IPS-18c (cell line): ENCODE data around the gene ATP1B1.

Experiments
- H3K4me3 ChIP-seq: 2 replicates; pipeline ENCODE4 v1.7.0; 2013; ENCODE audit warnings: low read depth, mild to moderate bottlenecking, low read length, moderate library complexity; ENCODE audit not compliant: insufficient read depth
- H3K9me3 ChIP-seq: one replicate; pipeline ENCODE4 v1.6.1; 2013; ENCODE audit warnings: mild to moderate bottlenecking, low read length, moderate library complexity; ENCODE audit not compliant: control insufficient read depth, insufficient read depth

ATP1B1 gene

DNA sequence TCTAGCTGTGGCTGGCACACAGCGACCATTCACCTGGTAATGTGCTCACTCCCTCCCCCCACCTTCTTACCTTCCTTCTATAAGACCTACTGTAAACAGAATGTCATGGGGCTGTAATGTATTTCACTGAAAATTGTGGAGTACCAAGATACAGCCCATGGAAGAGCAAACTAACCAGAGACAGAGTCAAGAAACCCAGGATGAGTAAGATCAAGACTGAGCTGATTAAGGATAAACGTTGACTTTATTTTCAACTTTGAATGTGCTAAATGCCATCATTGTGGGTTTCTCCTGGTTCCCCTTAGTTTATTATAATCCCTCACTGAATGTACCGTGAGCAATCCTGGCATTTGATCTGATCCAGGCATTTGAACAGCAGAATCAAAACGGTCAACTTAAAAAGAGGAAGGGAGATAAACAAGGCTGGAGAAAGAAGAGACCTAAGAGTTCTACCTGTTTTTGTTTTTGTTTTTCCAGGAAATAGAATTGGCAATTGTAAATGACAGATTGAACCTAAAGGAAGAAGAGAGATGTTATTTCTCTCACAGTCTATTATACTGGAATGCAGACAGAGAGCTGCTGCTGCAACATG lies 16.1 kb upstream of the ATP1B1 start:
- Histone ChIP-seq H3K9me3 (no peaks in the 10 kb centered on the region), H3K4me3 (no peak overlapping the region)

GRCh38 chr1:169090900-169091311 lies 15.6 kb upstream of the ATP1B1 start:
- Histone ChIP-seq H3K4me3 (no peak overlapping the region), H3K9me3 (no peaks in the 10 kb centered on the region)

GRCh38 chr1:169091480-169091941 lies 15.0 kb upstream of the ATP1B1 start:
- Histone ChIP-seq H3K4me3 (no peak overlapping the region), H3K9me3 (no peaks in the 10 kb centered on the region)

DNA sequence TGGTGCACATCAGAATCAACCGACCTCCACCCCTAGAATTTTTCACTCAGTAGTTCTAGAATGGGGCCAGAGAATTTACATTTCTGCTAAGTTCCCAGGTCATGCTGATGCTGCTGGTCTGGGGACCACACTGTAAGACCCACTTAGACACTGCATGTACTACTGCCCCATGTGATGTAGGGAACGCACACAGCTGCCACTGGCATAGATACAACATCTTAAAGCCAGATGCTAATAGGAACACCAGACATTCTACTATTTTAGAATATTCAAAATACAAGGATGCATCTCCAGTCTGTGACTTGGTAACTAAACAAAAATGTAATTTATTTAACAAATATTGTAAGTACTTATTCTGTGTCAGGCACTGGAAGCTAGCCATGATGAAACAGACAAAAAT lies 14.1 kb upstream of the ATP1B1 start:
- H3K9me3 ChIP-seq = no peaks in the 10 kb centered on the region
- no peak overlapping the region for H3K4me3 ChIP-seq

GRCh38 chr1:169094897-169095569 lies 11.5 kb upstream of the ATP1B1 start:
- Histone ChIP-seq H3K4me3 (no peak overlapping the region), H3K9me3 (no peaks in the 10 kb centered on the region)

DNA sequence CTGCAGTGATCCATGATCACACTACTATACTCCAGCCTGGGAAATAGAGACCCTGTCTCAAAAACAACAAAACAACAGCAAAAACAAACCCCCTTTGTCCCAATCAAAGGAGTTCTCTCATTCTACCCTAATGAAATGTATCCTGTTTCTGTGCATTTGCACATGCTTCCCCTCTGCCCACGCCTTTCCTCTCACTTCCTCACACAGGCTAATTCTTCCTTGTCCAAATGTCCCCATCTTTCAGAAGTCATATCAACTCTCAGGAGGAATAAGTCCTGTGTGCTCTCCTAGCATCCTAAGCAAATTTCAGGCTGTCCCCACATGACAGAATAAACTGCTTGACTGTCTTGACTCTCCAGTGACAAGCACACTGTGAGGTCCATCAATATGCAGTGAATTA lies 8.1 kb upstream of the ATP1B1 start:
- Histone ChIP-seq H3K9me3 (no peaks in the 10 kb centered on the region), H3K4me3 (no peak overlapping the region)

- no peak overlapping the region for H3K4me3 ChIP-seq
- no peaks in the 10 kb centered on the region for H3K9me3 ChIP-seq
Observed at GRCh38 chr1:169099561-169099960, 6.9 kb upstream of the ATP1B1 start.

DNA sequence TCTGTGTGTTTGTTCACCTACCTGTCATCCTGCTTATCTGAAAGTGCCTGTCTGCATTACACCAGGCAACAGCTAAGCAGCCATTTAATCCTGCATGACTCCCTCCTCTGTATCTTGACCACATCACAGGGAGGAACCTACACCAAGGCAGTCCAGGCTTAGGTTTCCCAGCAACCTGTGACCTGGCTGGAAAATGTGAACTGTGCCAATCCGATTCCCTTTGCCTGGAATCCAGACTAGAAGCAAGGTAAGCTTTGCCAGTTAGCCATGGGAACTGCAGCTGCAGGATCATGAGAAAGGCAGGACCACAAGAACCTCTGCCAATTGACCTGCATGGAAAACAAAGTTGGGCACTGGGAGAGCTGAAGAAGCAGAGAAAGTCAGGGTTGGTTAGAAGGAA lies 6.3 kb upstream of the ATP1B1 start:
- H3K4me3 ChIP-seq = no peak overlapping the region
- H3K9me3 ChIP-seq = no peaks in the 10 kb centered on the region

DNA sequence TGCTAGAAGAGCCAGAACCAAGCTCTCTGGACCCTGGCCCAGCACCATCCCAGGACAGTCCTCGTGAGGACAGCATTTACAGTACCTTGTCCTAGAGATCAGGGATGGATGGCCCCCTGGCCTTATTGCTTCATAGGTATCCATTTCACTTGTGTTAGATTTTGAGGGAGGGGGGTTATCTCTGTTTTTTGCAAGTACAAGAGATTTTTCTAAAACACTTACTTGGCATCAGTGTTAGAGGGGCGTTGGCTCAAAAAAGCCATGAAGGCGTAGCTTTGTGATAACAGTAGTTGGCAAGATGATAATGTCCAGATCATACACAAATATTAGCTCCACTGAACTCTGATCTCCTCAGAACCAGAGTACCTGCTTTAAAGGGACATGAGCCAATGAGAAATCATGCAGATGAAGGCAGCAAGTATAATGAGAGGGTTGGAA lies 5.8 kb upstream of the ATP1B1 start:
- Histone ChIP-seq H3K9me3 (no peaks in the 10 kb centered on the region), H3K4me3 (no peak overlapping the region)

- H3K4me3 ChIP-seq = no peak overlapping the region
- H3K9me3 ChIP-seq = peaks cover 2% of the 10 kb centered on the region
Observed at GRCh38 chr1:169102567-169102966, 3.9 kb upstream of the ATP1B1 start.

DNA sequence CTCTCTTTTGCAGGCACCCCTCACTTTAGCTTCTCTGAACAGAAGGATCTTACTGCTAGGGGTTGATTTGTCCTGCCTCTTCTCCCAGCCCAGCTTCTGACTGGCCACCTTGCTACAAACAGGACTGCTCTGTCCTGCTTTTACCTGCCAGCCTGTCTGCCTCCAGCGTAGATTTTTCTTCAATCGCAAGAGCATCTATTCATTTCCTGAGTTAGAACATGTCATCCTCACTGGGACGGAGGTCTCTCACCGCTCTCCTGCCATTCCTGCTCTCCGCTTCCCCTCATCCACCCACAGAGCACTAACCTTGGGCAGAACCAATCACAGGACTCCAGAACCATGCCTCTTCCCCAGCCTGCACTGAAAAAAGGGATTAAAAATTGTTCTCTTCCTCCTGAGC lies 3.5 kb upstream of the ATP1B1 start:
- peaks cover 2% of the 10 kb centered on the region for H3K9me3 ChIP-seq
- no peak overlapping the region for H3K4me3 ChIP-seq

DNA sequence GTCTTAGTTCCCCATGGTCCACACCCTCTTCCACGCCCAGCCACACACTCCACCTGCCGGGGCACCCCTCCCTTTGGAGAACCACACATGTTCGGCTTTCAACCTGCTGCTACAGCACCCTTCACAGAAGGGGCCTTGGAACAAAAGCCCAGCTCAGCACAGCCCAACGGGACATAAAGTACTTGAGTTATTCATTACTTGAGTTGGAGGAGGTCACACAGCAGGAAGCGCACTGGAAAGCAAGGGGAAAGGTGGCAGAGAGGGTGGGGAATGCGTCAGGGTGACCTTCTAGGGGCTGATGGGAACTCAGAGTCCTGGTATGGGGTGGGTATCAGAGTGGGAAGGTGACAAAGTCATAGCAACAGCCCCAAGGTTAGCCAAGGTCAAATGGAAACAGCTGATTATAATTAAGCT lies 3.0 kb upstream of the ATP1B1 start:
- Histone ChIP-seq H3K4me3 (no peak overlapping the region), H3K9me3 (peaks cover 2% of the 10 kb centered on the region)

DNA sequence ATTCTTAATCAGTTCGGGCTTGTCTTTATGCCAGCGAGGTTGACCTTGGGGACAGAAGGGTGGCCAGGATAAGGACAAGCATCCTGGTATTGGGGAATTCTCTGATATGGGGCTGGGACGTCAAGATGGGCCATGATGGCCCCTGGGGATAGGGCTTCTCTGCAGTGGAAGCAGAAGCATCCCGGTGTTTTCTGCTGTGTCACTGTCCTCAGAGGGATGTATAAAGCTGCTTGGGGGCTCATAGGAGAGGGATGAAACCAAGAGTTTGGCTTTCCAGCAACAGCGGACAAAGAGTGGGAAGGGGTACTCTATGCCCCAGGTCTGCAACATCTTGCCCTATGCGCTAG lies 1.4 kb upstream of the ATP1B1 start:
- peak overlapping the region; percentile 75 for H3K4me3 ChIP-seq
- peaks cover 2% of the 10 kb centered on the region for H3K9me3 ChIP-seq

DNA sequence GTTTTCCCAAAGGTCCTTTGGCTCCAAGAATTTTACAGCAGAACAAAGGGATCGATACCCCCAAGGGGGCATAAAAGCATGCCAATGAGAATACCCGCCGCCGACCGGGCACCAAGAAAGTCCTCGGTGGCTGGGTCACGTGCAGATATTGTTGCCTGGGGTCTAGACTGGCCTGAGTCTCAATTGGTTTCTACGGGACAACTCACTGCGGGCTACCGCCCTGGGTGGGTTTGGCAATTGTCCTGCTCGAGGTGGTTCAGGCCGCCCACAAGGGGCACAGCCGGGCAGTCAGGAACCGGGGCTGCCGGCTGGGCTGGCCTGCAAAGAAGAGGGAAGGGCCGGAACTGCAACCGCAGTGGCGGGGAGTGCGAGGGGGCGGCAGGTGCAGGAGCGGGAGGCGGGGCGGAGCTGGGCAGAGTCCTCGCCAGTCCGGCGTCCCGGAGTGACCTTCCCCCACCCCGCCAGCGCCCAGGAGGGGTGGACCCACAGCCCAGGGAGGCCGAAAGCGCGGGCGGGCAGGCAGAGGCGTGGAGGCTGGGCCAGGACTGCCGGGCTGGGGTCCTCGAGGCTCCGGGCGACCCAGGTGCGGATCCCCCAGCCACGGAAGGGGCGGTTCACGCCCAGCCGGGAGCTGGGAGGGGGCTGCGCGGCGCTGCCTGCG lies 926 bp upstream of the ATP1B1 start:
- H3K4me3 ChIP-seq = peak overlapping the region; percentile 75

GRCh38 chr1:169106921-169107602 lies 572 bp downstream of the ATP1B1 start:
- Histone ChIP-seq H3K4me3 (peak overlapping the region; percentile 87), H3K9me3 (peaks cover 2% of the 10 kb centered on the region)

More for the DNA sequence above, 926 bp upstream of the ATP1B1 start:
- peaks cover 2% of the 10 kb centered on the region for H3K9me3 ChIP-seq

DNA sequence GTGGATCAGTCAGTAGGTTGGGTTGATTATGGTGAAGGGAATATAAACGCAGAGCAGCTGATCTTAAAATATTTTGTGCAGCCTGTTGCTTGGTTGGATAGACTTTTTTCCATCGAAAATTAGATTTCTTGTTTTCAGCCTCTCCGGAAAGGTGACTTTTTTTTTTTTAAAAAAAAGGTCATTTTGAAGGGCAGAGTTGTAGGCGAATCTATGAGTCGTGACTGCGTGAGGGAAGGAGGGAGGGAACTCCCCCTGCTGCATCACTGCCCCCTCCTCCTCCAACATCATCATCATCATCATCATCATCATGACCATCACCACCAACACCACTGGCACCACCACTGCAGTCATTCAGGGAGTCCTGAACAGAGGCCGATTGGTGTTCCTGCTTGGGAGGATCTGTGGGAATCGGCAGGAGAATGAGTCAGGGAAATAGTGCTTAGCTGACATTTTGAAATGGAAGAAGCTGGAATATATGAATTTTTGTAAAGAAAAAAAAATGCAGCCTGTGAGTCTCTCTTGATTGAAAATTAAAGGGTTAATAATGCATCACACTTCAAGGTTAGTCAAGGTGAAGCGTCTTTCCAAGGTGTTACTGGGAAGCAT lies 1.2 kb downstream of the ATP1B1 start:
- Histone ChIP-seq H3K4me3 (peak overlapping the region; percentile 87), H3K9me3 (peaks cover 2% of the 10 kb centered on the region)

- H3K9me3 ChIP-seq = peaks cover 2% of the 10 kb centered on the region
- peak overlapping the region; percentile 87 for H3K4me3 ChIP-seq
Observed at GRCh38 chr1:169108223-169108622, 1.7 kb downstream of the ATP1B1 start.
